GM19397 (cell line): Measurements from ENCODE around the gene CCL27.

ENCODE experiments used
- ATAC-seq: cut with Tn5 transposase; IDR thresholded peaks from one replicate; pipeline ENCODE4 v1.9.1; 2021; ENCODE audit warnings: mild to moderate bottlenecking, moderate library complexity; ENCODE audit not compliant: unreplicated experiment

CCL27 gene, protein sequence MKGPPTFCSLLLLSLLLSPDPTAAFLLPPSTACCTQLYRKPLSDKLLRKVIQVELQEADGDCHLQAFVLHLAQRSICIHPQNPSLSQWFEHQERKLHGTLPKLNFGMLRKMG

DNA sequence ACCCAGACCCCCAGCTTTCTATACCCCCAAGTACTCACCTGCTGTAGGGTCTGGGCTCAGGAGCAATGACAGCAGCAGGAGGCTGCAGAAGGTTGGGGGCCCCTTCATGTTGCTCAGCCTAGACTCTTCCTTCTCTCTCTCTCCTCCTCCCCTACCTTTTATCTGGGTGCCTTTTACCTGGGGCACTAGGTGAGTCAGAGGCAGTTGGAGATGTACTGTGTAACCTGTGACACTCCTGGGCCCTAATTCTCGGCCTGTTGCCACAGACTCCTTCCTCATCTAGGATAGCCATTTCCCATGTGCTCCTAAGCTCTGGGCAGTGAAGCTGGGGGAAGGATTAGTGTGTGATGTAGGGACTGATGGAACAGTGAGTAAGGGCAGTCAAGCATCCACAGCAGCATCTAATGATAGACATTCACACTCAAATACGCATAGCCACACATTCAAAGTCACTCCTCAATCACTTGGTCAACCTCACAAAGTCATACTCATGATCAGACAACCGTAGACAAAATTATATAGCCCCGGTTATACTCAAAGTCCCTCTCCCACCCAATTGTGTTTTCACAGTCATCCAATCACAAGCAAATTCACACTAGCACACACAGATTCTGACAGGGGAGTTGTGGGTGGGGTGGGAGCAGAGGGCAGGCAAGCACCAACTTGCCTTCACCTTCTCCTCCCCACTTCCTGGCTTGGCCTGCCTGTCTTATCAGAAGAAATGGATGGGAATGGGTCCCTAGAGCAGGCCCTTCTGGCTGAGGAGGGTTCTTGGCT lies at the start of gene CCL27:
Gene CCL27 (minus strand): TSS at position 132 of the 777 bp plus-strand sequence. CDS start 24 bp downstream, at position 108.
- ATAC-seq = no peak

DNA sequence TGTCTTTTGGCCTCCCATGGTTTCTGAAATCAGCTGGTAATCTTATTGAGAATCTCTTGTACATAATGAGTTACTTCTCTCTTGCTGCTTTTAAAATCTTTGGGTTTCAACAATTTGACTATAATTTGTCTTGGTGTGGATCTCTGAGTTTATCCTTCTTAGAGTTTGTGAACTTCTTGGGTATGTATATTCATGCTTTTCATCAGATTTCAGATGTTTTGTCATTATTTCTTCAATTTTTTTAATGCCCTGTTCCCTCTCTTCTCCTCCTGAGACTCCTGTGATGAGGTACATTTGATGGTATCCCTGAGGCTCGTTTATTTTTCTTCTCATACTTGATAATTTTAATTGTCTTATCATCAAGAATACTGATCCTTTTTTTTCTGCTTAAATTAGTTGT lies 49.7 kb upstream of the CCL27 start:
- ATAC-seq = no peak

DNA sequence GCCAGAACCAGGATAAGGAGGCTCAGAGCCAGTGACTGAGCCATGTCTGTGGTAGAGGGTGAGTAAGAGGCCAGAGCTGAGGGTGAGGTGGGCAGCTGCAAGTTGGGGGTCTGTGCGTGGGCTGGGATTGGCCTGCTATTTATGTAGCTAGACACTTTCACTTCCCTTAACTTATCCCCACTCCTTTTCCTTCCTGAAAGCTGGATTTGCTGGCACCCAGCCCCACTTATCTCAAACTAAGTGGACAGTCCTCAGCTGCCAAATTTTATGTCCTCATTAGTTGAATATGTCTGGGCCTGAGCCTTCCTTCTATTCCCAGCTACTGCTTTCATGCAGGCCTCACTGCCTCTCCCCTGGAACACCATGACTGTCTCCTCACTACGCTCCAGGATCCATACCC lies 47.6 kb upstream of the CCL27 start, which contains the start of gene CCL21:
Gene CCL21 (minus strand): TSS at position 114 of the 400 bp plus-strand sequence. CDS start 70 bp downstream, at position 44.
- no peak for ATAC-seq

DNA sequence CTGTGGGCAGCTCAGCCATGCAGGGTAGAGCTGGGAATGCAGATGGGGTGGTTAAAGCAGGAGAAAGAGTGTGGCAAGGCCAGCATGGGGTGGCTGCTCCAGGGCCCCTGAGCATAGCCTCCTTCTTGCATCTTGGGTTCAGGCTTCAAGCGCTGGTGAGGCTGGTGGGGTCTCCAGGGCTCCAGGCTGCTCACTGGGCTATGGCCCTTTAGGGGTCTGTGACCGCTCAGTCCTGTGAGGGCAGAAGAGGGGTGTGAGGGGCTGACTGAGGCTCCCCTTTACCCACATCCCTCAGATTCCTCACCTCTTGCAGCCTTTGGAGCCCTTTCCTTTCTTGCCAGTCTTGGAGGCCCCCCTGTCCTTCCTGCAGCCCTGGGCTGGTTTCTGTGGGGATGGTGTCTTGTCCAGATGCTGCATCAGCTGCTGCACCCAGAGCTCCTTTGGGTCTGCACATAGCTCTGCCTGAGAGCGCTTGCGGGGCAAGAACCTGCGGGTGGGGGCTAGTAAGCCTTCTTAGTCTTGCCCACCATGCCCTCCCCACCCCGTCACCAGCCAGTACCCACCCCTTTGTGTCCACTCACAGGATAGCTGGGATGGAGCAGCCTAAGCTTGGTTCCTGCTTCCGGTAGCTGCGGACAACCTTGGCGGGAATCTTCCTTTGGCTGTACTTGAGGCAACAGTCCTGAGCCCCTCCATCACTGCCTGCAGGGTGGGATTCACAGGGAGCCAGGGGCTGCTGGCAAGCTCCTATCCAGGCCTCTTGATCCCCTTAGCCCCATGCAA lies 46.9 kb upstream of the CCL27 start:
- no peak for ATAC-seq

DNA sequence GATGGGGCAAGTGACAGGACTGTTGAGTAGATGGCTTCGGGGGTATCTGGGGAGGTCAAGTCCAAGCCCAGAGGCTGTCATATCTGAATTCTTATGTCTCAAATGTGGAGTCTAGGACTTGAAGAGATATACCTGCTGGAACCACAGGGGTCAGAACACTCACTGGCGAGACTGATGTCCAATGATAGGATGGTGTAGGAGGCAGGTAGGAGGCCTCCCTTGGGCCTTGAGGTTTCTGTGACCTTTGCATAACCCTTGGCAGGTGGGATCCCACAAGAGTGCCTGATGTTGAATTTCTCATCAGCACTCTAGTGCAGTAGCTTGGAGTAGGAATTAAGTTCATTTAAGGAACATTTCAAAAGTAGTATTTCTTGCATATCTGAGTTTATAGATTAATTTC lies 44.7 kb upstream of the CCL27 start:
- no peak for ATAC-seq

DNA sequence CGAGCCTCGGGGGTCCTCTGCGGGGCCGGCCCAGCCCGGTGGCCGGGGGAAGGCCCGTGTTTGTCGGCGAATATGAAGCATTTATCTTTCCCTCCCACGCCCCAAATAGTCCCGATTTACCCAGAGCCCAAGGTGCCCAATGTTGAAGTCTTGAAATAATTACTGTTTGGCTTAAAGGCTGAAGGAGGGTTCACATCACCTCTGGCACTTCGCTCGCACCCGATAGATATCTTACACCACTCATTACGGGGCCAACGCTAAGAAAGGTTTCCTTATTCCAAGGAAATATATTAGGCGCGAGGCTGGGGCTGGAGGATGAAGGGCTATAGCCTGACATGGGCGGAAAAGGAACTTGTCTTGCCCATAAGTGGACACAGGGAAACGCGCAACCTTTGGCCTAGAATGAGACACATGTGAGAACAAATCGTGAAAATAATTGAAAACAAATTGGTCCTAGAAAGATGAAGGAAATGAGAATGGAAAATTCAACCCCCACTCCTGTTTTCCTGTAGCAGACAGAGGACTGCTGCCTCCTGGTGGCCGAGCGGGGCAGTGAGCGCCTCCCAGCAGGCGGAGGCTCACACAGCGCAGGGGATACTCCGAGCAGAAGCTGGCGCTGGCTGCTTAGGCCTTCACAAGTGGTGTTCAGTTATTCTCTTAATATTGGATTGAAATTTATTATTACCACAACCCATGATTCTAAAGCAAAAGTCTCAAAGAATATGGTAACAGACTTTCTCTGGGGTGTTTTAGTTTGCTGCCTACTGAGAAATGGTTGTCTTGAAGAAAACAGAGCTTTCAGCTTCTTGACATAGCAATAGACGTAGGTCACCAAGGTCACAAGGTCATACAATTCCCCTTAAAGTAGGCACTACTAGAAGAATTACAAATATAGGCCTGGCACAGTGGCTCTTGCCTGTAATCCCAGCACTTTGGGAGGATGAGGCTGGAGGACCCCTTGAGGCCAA lies 39.6 kb upstream of the CCL27 start:
- ATAC-seq = no peak

DNA sequence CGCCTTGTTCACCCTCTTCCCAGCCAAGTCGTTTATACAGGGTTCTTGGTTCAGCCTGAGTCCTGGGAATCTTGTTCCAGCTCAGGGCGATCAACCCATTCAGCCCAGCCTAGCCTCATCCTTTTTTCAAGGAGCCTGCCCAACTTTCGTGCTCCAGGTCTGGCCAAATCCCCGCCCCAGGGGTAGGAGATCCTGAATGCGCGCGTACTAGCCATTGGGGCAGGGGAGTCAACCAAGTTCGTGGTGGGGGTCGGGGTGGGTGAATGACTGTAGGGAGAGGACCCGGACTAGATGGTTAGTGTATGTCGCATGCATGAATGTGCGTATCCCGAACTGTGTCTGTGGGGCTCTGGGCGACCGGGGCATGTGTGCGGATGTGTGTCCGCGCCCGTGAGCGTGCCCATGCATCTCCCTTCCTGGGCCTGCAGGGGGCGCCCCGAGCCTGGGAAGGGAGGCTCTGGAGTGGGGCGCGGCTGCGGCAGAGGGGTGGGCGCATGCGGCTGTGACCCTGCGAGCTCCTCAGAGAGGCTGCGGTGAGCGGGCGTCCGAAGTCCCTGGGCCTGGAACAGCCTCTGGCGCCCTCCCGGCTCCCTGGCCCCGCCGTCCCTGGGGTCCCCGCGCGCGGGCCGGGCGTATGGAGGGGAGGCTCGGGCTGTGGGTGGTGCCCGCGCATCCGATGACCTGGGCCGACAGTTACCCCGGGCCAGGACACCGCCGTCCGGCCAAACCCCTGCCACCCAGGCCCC lies 38.7 kb upstream of the CCL27 start:
- peak; percentile 58 for ATAC-seq

DNA sequence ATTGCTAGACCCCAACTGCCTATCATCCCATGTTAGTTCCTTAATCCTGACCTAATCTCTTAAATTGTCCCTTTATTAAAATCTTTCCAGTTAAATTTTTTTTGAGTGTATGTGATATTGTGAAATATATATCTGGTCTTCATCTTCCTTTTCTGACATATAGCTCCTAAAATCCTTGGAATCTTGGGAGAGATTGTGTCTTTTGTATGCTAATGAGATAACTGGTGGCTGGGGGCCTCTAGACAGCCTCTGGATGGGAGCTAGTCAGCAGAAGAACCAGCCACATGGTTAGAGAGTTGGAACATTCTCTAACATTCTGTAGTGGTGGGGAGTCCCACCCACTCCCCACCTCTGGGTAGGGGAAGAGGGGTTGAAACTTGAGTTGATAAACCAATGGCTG lies 32.4 kb upstream of the CCL27 start:
- no peak for ATAC-seq

DNA sequence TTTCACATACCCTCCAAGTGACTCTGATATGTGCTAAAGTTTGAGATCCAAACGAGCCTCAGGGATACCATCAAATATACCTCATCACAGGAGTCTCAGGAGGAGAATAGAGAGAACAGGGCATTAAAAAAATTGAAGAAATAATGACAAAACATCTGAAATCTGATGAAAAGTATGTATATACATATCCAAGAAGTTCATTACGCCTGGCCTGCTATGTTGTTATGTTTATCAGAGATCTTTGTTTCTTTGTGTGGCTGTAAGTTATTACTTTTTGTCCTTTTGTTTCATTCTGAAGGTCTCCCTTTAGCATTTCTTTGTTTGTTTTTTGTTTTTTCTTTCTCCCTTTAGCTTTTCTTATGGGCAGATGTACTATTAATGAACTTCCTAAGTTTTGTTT lies 31.1 kb upstream of the CCL27 start:
- no peak for ATAC-seq

DNA sequence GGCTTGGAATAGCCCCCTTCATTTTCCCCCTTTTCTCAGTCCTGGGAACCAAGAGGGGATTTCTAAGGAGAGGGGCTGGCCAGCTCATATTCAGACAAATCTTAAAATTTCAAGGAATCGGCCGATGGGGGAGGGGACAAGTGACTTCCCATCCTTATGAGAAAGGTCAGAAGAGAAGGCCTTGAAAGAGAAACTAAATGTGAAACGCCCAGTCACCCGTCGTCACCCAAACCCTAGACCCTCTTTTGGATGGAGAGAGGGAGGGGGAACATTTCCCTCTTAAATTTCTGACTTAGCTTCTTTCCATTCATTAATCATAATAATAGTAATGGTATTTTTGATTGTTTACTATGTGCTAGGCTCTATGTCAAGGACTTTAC lies 29.5 kb upstream of the CCL27 start:
- ATAC-seq = no peak

DNA sequence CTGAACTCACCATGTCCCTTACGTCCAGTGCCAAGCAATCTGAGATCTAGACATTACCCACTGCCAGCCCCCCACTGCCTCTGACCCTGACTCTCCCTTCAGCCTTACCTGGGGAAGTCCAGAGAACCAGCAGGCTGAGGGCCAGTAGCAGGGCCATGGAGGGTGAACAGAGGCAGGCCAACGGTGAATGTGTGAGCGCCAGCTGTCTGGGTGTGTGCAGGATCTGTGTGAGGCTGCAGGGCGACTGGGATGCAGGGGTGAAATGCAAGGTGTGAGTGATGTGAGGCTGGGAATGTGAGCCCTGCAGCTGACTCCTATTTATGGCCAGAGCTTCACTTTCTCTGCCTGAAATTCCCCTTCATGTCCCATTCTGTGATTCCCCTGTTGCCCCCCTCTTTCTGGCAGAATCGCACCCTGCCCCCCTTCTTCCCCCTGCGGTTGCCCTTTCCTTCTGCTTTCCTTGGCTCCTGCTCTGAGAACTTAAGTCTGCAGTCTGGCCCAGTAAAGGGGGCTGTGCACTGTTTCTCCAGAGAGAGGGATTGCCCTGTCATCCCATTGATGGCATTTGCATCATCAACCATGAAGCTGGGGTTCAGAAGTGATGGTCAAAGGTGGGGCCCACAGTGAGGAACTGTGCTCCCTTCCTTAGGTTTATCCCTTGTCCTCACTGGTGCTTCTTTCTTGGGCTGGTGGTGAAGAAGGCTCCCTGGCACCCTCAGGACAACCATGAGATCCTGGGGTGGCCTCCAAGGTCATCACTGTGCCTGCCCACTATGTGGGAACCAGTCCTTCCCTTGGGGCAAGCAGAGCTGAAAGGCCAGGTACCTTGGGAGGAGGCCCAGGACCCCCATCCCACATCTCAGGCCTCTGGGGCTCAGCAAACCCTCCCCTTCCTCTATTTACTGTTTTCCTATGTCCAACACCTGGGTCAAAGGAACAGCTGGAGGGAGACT lies 28.8 kb upstream of the CCL27 start, which contains the start of gene CCL19:
Gene CCL19 (minus strand): TSS at position 294 of the 953 bp plus-strand sequence. CDS start 137 bp downstream, at position 157.
- ATAC-seq = no peak

DNA sequence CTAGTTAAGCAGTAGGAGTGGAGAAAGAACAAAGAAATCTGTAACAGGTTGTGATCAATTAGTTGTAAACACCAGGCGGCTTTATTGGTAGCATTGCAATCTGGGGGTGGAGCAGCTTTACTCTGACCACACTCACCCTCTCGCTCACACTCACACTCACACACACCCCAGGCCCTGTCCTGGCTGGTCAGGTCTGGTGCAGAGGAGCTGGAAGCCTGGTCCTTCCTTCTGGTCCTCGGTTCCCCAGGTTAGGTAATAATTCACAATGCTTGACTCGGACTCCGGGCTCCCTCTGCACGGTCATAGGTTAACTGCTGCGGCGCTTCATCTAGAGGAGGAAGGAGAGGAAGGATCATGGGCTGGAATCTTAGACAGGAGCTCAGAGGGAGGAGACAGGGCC lies 27.1 kb upstream of the CCL27 start:
- no peak for ATAC-seq

DNA sequence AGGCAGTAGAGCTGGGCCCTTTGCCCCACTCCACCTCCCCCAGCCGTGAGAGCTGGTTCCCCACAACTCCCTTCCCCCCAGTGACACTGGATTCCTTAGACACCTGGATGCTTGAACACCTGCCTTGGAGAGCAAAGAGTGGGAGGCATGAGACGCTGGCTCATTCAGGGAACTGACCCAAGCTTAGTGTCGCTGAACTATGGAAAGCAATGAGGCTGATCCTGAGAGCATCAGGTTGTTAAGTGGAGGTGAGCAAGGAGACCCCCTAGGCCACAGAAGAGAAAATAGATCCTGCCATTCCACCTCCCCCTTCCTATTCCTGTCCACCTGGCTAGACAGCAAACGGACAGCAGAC lies 26.6 kb upstream of the CCL27 start:
- ATAC-seq = no peak

DNA sequence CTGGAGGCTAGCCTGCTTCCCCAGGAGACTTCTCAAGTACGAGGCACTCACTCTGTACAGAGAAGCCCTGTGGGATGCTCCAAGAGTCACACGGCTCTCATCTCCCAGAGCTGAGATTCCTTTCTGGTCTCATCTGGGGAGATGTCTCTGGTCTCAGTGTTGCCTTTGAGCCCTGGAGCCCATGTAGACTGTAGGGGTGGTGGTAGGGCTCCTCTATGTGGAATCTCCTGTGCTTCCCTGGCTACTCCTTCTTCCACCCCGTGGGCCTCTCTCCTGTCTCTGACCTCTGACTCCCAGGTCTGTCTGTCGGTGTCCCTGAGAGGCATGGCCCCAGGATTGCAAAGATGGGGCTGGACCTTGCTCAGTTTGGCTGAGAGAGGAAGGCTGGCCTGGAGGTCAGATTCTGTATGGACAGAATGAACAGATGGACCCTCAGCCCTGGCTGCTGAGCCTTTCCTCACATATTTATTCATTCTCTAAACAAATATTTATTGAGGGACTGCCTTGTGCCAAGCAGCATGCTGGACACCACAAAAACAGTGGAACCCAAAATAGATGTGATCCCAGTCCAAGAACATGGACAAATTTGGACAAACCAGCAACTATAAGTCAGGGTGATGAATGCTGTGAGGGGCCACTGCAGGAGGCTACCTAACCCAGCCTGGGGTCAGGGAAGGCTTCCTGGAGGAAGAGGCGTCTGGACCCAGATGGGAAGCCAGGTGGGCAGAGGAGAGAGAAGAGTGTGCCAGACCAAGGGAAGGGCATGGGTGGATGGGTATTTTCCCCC lies 26.1 kb upstream of the CCL27 start:
- ATAC-seq = no peak

DNA sequence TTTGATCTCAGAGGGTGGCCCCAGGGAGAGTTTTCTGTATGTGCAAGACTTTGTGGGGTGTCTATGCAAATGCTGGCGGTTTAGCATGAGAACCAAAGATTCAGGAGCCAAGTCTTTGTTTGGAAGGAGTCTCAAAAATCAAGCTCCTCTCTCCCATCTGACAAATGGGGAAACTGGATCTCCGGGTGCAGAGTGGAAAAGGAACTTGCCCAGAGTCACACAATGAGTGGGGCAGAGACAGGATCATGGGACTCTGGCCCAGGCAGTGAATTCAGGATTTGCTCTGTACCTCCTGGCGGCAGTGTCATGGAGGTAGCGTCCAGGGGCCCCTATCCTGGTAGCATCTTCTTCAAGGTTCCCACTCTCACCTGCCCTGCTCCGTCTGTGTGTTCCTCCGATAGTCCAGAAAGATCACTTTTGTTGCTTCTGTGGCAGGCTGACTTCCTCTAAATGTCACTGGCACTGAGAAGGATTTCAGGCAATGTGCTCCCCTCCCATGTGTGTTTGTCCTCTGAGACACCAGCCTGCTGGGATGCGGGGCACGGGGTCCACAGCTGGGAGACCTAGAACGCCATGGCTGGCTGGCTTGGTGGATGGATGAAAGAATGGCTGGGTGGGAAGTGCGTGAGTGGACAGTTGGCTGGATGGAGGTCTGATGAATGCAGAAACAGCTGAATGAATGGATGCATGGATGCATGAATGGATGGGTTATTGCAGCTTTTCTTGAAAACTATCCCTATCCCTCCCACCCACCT lies 25.0 kb upstream of the CCL27 start:
- no peak for ATAC-seq

DNA sequence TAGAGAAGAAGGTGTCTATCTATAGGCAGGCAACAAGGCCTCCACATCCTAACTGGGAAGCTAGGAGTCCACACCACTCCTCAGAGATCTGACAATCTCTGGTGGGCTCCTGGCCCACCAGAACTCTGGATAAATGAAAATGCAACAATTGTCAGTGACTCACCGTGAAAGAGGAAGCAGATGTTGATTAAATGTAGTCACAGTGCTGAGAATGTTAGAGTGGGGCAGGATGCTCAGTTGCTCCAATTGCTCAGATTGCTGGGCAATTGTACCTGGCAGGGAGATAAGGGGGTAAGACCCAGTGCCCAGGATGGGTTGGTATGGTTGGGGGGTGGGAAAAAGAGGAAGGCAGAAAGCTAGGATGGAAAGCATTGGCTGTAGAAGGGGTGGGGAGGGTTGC lies 24.3 kb upstream of the CCL27 start:
- no peak for ATAC-seq

DNA sequence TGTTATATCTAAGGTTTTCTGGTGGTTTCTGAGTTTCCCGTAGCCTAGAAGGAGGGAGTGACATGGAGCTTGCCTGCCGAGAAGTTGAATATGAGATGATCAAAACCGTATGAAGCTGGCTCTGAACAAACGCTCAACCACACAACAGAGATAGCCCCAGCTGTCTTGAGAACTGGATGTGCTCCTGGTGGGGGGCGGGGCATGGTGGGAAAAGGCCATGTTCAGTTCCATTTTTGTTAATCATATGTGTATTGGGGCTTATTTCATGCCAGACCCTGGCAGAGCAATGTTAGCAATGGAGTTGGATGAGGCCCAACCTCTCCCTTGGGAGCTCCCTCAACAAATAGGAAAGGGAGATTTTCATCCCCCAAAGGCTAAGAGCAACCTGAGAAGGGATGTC lies 23.8 kb upstream of the CCL27 start:
- ATAC-seq = no peak
